Measurements from ENCODE around the gene GRB14. TPM values are rescaled to one million over a fixed set of nuclear protein-coding genes. Genes with fewer than 3 reads are reported as not detected.

Gene GRB14
- total and polyA plus RNA-seq, 2 of the 13 experiments (the other 11 are each of a cell fraction or from before 2014, with no cell fraction given), result 4.6 to 5.8 TPM

DNA sequence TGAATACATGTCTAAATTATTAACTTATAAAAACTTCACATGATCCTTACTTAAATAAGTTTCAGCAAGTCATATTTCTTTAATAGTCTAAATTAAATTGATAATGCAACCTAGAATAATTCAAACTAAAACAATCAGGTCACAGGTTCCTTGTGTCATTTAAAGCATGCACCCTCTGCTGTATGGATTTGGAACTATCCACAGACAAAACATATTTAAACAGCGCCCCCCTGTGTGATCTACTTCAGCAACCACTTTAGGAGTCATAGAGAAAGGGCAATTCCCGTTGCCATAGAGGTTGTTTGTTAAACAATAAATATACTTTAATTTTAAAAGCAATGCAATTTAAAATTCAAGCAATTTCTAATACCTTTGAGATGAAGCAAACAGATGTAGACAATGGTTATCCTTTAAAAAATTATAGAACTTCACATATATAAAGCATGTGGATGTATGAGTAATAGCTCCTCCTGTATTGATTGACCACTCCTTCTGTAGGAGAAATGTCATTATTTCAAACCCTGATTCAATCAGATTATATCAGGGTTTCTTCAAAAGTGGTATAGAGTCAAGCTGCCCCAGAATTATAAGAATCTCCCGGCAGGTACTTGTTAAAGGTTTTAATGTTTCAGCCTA, 21.2 kb downstream of the GRB14 start (continued):
- TF ChIP-seq, protein P1, sequence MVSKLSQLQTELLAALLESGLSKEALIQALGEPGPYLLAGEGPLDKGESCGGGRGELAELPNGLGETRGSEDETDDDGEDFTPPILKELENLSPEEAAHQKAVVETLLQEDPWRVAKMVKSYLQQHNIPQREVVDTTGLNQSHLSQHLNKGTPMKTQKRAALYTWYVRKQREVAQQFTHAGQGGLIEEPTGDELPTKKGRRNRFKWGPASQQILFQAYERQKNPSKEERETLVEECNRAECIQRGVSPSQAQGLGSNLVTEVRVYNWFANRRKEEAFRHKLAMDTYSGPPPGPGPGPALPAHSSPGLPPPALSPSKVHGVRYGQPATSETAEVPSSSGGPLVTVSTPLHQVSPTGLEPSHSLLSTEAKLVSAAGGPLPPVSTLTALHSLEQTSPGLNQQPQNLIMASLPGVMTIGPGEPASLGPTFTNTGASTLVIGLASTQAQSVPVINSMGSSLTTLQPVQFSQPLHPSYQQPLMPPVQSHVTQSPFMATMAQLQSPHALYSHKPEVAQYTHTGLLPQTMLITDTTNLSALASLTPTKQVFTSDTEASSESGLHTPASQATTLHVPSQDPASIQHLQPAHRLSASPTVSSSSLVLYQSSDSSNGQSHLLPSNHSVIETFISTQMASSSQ (IDR thresholded peaks at IDR 0.05; ENCODE audit: low read depth), result no peak
- TF ChIP-seq, protein P1 (CRISPR knock-in tag; IDR thresholded peaks at IDR 0.05; ENCODE audit: borderline replicate concordance), result no peak
- TF ChIP-seq, protein P2, sequence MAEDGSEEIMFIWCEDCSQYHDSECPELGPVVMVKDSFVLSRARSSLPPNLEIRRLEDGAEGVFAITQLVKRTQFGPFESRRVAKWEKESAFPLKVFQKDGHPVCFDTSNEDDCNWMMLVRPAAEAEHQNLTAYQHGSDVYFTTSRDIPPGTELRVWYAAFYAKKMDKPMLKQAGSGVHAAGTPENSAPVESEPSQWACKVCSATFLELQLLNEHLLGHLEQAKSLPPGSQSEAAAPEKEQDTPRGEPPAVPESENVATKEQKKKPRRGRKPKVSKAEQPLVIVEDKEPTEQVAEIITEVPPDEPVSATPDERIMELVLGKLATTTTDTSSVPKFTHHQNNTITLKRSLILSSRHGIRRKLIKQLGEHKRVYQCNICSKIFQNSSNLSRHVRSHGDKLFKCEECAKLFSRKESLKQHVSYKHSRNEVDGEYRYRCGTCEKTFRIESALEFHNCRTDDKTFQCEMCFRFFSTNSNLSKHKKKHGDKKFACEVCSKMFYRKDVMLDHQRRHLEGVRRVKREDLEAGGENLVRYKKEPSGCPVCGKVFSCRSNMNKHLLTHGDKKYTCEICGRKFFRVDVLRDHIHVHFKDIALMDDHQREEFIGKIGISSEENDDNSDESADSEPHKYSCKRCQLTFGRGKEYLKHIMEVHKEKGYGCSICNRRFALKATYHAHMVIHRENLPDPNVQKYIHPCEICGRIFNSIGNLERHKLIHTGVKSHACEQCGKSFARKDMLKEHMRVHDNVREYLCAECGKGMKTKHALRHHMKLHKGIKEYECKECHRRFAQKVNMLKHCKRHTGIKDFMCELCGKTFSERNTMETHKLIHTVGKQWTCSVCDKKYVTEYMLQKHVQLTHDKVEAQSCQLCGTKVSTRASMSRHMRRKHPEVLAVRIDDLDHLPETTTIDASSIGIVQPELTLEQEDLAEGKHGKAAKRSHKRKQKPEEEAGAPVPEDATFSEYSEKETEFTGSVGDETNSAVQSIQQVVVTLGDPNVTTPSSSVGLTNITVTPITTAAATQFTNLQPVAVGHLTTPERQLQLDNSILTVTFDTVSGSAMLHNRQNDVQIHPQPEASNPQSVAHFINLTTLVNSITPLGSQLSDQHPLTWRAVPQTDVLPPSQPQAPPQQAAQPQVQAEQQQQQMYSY (CRISPR knock-in tag; IDR thresholded peaks at IDR 0.05), result no peak
- TF ChIP-seq ZNF614 (CRISPR knock-in tag; IDR thresholded peaks at IDR 0.05; ENCODE audit: borderline replicate concordance), result 0 out of 2 replicates have a peak, but pooled peaks have one; percentile 29
- TF ChIP-seq ZFP41 (CRISPR knock-in tag; IDR thresholded peaks at IDR 0.05; ENCODE audit: borderline replicate concordance), result no peak
- TF ChIP-seq RNF2 (conservative IDR thresholded peaks at IDR 0.05; ENCODE audit: low read depth), result no peak
- TF ChIP-seq KLF12 (CRISPR knock-in tag; IDR thresholded peaks at IDR 0.05; ENCODE audit: borderline replicate concordance), result no peak
- no peak for TF ChIP-seq ZNF329 (CRISPR knock-in tag; IDR thresholded peaks at IDR 0.05; ENCODE audit: low read depth)
- TF ChIP-seq, protein P3, sequence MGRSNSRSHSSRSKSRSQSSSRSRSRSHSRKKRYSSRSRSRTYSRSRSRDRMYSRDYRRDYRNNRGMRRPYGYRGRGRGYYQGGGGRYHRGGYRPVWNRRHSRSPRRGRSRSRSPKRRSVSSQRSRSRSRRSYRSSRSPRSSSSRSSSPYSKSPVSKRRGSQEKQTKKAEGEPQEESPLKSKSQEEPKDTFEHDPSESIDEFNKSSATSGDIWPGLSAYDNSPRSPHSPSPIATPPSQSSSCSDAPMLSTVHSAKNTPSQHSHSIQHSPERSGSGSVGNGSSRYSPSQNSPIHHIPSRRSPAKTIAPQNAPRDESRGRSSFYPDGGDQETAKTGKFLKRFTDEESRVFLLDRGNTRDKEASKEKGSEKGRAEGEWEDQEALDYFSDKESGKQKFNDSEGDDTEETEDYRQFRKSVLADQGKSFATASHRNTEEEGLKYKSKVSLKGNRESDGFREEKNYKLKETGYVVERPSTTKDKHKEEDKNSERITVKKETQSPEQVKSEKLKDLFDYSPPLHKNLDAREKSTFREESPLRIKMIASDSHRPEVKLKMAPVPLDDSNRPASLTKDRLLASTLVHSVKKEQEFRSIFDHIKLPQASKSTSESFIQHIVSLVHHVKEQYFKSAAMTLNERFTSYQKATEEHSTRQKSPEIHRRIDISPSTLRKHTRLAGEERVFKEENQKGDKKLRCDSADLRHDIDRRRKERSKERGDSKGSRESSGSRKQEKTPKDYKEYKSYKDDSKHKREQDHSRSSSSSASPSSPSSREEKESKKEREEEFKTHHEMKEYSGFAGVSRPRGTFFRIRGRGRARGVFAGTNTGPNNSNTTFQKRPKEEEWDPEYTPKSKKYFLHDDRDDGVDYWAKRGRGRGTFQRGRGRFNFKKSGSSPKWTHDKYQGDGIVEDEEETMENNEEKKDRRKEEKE (IDR thresholded peaks at IDR 0.05), result no peak
- TF ChIP-seq ZNF660 (CRISPR knock-in tag; IDR thresholded peaks at IDR 0.05; ENCODE audit: borderline replicate concordance, low read depth), result no peak
- TF ChIP-seq MTA3 (CRISPR knock-in tag; IDR thresholded peaks at IDR 0.05), result no peak
- TF ChIP-seq, protein P4, sequence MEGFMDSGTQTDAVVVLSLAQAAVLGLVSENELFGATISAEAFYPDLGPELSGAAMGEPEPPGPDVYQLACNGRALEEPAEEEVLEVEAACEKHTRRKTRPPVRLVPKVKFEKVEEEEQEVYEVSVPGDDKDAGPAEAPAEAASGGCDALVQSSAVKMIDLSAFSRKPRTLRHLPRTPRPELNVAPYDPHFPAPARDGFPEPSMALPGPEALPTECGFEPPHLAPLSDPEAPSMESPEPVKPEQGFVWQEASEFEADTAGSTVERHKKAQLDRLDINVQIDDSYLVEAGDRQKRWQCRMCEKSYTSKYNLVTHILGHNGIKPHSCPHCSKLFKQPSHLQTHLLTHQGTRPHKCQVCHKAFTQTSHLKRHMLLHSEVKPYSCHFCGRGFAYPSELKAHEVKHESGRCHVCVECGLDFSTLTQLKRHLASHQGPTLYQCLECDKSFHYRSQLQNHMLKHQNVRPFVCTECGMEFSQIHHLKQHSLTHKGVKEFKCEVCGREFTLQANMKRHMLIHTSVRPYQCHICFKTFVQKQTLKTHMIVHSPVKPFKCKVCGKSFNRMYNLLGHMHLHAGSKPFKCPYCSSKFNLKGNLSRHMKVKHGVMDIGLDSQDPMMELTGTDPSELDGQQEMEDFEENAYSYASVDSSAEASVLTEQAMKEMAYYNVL (CRISPR knock-in tag; IDR thresholded peaks at IDR 0.05; ENCODE audit: borderline replicate concordance), result no peak
- no peak for TF ChIP-seq TGIF2 (CRISPR knock-in tag; IDR thresholded peaks at IDR 0.05)
- no peak for TF ChIP-seq ZNF180 (CRISPR knock-in tag; IDR thresholded peaks at IDR 0.05; ENCODE audit: borderline replicate concordance, low read depth)
